SH-SY5Y (cell line): ENCODE measurements around the gene JMJD7.

Experiments
- GATA2 ChIP-seq: IDR thresholded peaks from 2 replicates; pipeline ENCODE4 v1.6.1; 2011; ENCODE audit warnings: mild to moderate bottlenecking, low read depth, low read length
- GATA3 ChIP-seq: IDR thresholded peaks from 2 replicates; pipeline ENCODE4 v1.6.1; 2011; ENCODE audit warnings: low read depth, mild to moderate bottlenecking, low read length, moderate library complexity

DNA sequence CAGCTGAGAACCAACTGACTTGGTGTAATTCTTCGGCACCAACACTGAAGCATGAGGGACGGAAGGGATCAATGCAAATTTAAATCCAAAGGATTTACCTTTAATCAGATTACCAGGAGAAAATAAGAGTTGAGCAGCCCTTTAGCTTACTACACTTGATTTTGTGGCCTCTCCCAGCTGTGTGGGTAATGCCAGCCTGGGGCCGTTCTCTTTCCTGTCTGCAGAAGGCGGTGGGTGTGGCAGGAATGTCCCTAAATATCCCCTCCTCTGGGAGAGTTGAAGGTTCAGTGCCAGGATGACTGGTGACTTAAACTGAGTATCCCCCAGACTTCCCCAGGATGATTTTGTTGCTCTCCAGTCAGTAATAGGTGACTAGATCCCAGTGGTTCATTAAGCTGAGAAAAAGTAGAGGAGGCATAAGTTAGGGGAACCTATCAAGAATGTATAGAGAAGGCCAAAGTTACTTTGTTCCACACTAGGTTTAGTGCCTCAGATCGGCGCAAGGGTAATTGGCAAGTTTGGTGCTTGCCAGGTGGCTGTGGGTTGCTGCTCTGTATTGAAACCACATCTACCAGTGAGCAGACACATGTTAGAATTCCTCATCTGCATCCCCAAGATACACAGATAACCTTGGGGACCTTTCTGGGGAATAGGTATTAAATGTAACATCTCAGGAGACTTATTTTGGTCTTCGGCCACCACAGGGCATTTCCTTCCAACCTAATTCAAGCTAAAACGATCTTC is 30.5 kb upstream of the JMJD7 start:
- no peak for TF ChIP-seq GATA2
- TF ChIP-seq GATA3, result no peak
